Measurements from ENCODE around the gene TMEM217. TPM values are rescaled to one million over a fixed set of nuclear protein-coding genes. Genes with fewer than 3 reads are reported as not detected.
A peak's percentile ranks its signal among the peaks of the same experiment; 100 is the strongest.

The TMEM217 gene
- total and polyA plus RNA-seq, 4 donors: 0.50 to 2.7 (median 1.4) TPM

DNA sequence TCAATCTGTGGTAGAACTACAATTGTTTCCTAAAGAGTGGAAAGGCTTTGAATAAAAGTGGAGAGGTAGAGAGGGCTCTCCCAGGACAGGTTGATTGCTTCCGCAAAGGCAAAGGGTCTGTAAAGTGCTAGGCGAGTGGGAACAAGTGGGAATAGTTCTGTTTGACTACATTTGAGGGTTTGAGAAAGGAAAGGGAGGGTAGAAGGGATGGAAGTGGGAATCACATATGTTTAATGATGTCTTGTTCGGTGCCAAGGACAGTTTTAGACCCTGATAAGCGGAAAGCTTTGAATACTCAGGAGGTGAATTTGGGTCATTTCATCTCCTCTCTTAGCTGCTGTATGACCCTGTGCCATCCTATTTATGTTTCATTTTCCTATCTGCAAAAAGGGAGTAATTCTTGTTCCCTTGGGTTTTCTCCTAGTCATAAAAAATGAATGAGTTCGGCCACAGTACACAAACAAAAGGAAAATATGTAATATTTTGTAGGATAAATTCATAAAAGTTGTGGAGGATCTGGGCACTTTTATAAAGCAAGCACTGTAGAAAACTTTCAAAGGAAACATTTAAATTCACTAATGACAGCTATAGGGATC lies 89.7 kb downstream of the TMEM217 start:
- no peaks in the 10 kb centered on the region for H3K27me3 ChIP-seq (ENCODE audit: control insufficient read depth in 1 of 2, insufficient read depth in 2 of 2, low read length in 1 of 2)
- peaks cover 0 to 3% of the 10 kb centered on the region in 2 donors for H3K36me3 ChIP-seq (ENCODE audit: control insufficient read depth in 1 of 2, insufficient read depth in 2 of 2, low read length in 1 of 2)
- no peak overlapping the region for H3K4me3 ChIP-seq (ENCODE audit: low read length in 2 of 2)
- DNase-seq: no peak
- H3K27ac ChIP-seq (ENCODE audit: low read depth in 1 of 2, low read length in 2 of 2): peak overlapping the region in 1 of 2 donors; percentile 29
- peaks cover 0 to 4% of the 10 kb centered on the region in 2 donors for H3K4me1 ChIP-seq (ENCODE audit: control insufficient read depth in 1 of 2, insufficient read depth in 2 of 2, low read length in 2 of 2)
- no peak for ATAC-seq (ENCODE audit: low FRiP score)
- intact Hi-C loops (cut with DNase I): loop anchor here in 1 of 2 donors (2.0 kb wide), 1 partner anchor 33 kb away; no protein-coding TSS in a partner anchor
- H3K9me3 ChIP-seq (ENCODE audit: control insufficient read depth, low read length): no peaks in the 10 kb centered on the region
- WGBS, 2 donors: 71 to 76% methylated on average over 5 of the region's 5 CpGs

DNA sequence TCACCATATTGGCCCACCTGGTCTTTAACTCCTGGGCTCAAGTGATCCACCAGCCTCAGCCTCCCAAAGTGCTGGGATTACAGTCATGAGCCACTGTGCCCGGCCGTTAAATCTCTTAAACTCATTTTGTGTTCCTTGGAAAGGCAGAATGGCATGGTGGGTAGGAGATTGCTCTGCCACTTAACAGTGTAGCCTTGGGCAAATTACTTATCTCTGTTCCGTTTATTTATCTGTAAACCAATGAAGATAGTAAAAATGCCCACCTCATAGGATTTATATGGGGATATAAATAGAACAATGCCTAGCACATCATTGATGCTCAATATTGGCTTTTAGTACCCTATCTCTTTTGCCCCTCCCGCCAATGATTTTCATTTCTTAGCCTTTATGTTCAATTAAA lies 95.2 kb downstream of the TMEM217 start:
- ATAC-seq (ENCODE audit: low FRiP score) (no peak), DNase-seq (no peak)
- 87 to 91% methylated on average over 4 of the region's 4 CpGs for WGBS, 2 donors
- Histone ChIP-seq H3K9me3 (ENCODE audit: control insufficient read depth, low read length) (no peaks in the 10 kb centered on the region), H3K27ac (ENCODE audit: low read depth in 1 of 2, low read length in 2 of 2) (no peak overlapping the region), H3K27me3 (ENCODE audit: control insufficient read depth in 1 of 2, insufficient read depth in 2 of 2, low read length in 1 of 2) (no peaks in the 10 kb centered on the region), H3K4me3 (ENCODE audit: low read length in 2 of 2) (no peak overlapping the region), H3K4me1 (ENCODE audit: control insufficient read depth in 1 of 2, insufficient read depth in 2 of 2, low read length in 2 of 2) (peaks cover 0 to 2% of the 10 kb centered on the region in 2 donors), H3K36me3 (ENCODE audit: control insufficient read depth in 1 of 2, insufficient read depth in 2 of 2, low read length in 1 of 2) (no peaks in the 10 kb centered on the region)
- intact Hi-C loops (cut with DNase I): no loop called here

Other genes with a start within 250 kb of the TMEM217 start
- 10 to 100 TPM; 42.7 to 54.2 TPM for gene PIM1, start 88.0 kb downstream of the TMEM217 start, total RNA-seq
- gene PIM1, start 88.0 kb downstream of the TMEM217 start, polyA plus RNA-seq: 10 to 100 TPM; 17.2 to 24.8 TPM
- 10 to 100 TPM; 11.2 to 17.0 TPM for gene TBC1D22B, start 372 bp downstream of the TMEM217 start, total RNA-seq
- 1 to 10 TPM; 3.9 to 4.1 TPM for gene TBC1D22B, start 372 bp downstream of the TMEM217 start, polyA plus RNA-seq
- 10 to 100 TPM; 13.9 to 16.4 TPM for gene RNF8, start 95.8 kb upstream of the TMEM217 start, total RNA-seq
- 10 to 100 TPM; 14.4 to 15.4 TPM for gene RNF8, start 95.8 kb upstream of the TMEM217 start, polyA plus RNA-seq
- gene CMTR1, start 175.1 kb upstream of the TMEM217 start, total RNA-seq: 10 to 100 TPM; 31.5 to 43.1 TPM
- gene CMTR1, start 175.1 kb upstream of the TMEM217 start, polyA plus RNA-seq: 10 to 100 TPM in 1 of 2 donors, 1 to 10 TPM in 1; 7.8 to 33.8 TPM
- gene CCDC167, start 241.7 kb upstream of the TMEM217 start, total RNA-seq: 10 to 100 TPM; 11.5 to 13.9 TPM
- gene CCDC167, start 241.7 kb upstream of the TMEM217 start, polyA plus RNA-seq: 10 to 100 TPM; 15.8 to 34.1 TPM

Data from aorta (tissue), 5 donors.